Lower leg skin (tissue), 3 donors: ENCODE data around the gene LRRN4CL.

ENCODE experiments used
- CTCF ChIP-seq, 3 donors: fragments of 450-650 bp; IDR thresholded peaks; one replicate each; pipeline ENCODE4 v1.5.1; 2016; ENCODE audit warnings: antibody characterized with exemption in 3 of 3, mild to moderate bottlenecking in 3 of 3, moderate library complexity in 2 of 3
- POLR2A ChIP-seq, 2 donors: fragments of 450-650 bp; IDR thresholded peaks; one replicate each; pipeline ENCODE4 v1.6.1; 2016 to 2017; ENCODE audit warnings: antibody characterized with exemption in 2 of 2, mild to moderate bottlenecking in 1 of 2, moderate library complexity in 1 of 2

DNA sequence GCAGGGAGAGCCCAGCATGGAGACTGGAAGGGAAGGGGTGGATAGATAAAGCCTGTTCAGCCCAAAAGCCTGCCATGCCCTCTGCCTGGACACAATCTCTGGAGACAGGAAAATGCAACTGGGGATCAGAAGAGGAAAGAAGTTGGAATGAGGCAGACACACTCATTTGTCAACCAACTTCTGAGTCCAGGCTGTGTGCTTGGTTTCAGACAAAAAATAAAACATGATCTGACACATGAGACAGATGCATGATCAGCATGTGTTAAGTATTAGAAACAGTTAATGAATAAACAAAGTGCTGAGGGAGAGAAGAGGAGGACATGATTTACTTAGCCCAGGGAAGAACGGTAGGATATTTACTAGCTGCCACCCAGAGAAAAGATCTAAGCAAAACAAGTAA, 839 bp downstream of the LRRN4CL start:
- TF ChIP-seq CTCF (IDR thresholded peaks at IDR 0.05) (no peak), POLR2A (IDR thresholded peaks at IDR 0.05) (no peak)
